Mammary epithelial cell (primary cell): Measurements from ENCODE around the gene ATP8A1.

Source experiments
- CTCF ChIP-seq, 2 donors: IDR thresholded peaks in 1 of 2; conservative IDR thresholded peaks in 1 of 2; 2 replicates each; pipeline ENCODE4 v1.5.1; 2011 to 2012; ENCODE audit warnings: inconsistent platforms in 2 of 2, low read length in 2 of 2, mild to moderate bottlenecking in 2 of 2, control low read depth in 1 of 2, low read depth in 1 of 2; ENCODE audit not compliant: insufficient read depth in 1 of 2; ENCODE audit errors: extremely low read depth in 1 of 2
- EZH2 ChIP-seq: IDR thresholded peaks from 2 replicates; pipeline ENCODE4 v1.6.1; 2012; ENCODE audit warnings: low read length, inconsistent platforms, borderline replicate concordance

GRCh38 chr4:42706086-42706485 is 49.2 kb upstream of the ATP8A1 start:
- no peak for TF ChIP-seq CTCF (conservative IDR thresholded peaks at IDR 0.05 in 1 of 2, IDR thresholded peaks at IDR 0.05 in 1 of 2; ENCODE audit: extremely low read depth in 1 of 2, insufficient read depth in 1 of 2, low read depth in 1 of 2, low read length in 2 of 2)
- TF ChIP-seq EZH2, result no peak
